ENCODE measurements around the gene ANKRD10.

The ANKRD10 gene

GRCh38 chr13:110890279-110891165 lies 24.3 kb downstream of the ANKRD10 start:
- TF ChIP-seq, protein P1, sequence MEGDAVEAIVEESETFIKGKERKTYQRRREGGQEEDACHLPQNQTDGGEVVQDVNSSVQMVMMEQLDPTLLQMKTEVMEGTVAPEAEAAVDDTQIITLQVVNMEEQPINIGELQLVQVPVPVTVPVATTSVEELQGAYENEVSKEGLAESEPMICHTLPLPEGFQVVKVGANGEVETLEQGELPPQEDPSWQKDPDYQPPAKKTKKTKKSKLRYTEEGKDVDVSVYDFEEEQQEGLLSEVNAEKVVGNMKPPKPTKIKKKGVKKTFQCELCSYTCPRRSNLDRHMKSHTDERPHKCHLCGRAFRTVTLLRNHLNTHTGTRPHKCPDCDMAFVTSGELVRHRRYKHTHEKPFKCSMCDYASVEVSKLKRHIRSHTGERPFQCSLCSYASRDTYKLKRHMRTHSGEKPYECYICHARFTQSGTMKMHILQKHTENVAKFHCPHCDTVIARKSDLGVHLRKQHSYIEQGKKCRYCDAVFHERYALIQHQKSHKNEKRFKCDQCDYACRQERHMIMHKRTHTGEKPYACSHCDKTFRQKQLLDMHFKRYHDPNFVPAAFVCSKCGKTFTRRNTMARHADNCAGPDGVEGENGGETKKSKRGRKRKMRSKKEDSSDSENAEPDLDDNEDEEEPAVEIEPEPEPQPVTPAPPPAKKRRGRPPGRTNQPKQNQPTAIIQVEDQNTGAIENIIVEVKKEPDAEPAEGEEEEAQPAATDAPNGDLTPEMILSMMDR (IDR thresholded peaks at IDR 0.05; ENCODE audit: insufficient read depth, low read depth, low read length, missing control alignments): no peak
- no peak overlapping the region for H3K4me3 ChIP-seq (ENCODE audit: low read depth, low read length)
- DNase-seq (ENCODE audit: low read depth): no peak

GRCh38 chr13:110888390-110888789 lies 26.5 kb downstream of the ANKRD10 start:
- DNase-seq (ENCODE audit: low read depth): no peak
- no peak overlapping the region for H3K4me3 ChIP-seq (ENCODE audit: low read depth, low read length)
- TF ChIP-seq, protein P1 (IDR thresholded peaks at IDR 0.05; ENCODE audit: insufficient read depth, low read depth, low read length, missing control alignments): no peak

- no peak overlapping the region for H3K4me3 ChIP-seq (ENCODE audit: low read depth, low read length)
- DNase-seq (ENCODE audit: low read depth): no peak
- TF ChIP-seq, protein P1 (IDR thresholded peaks at IDR 0.05; ENCODE audit: insufficient read depth, low read depth, low read length, missing control alignments): no peak
Observed at GRCh38 chr13:110887597-110888333, 27.1 kb downstream of the ANKRD10 start.

- TF ChIP-seq, protein P1 (IDR thresholded peaks at IDR 0.05; ENCODE audit: insufficient read depth, low read depth, low read length, missing control alignments): no peak
- no peak for DNase-seq (ENCODE audit: low read depth)
- H3K4me3 ChIP-seq (ENCODE audit: low read depth, low read length): no peak overlapping the region
Observed at GRCh38 chr13:110886870-110887596, 27.8 kb downstream of the ANKRD10 start.

- no peak overlapping the region for H3K4me3 ChIP-seq (ENCODE audit: low read depth, low read length)
- DNase-seq (ENCODE audit: low read depth): no peak
- TF ChIP-seq, protein P1 (IDR thresholded peaks at IDR 0.05; ENCODE audit: insufficient read depth, low read depth, low read length, missing control alignments): no peak
Observed at GRCh38 chr13:110885966-110886869, 28.7 kb downstream of the ANKRD10 start.

DNA sequence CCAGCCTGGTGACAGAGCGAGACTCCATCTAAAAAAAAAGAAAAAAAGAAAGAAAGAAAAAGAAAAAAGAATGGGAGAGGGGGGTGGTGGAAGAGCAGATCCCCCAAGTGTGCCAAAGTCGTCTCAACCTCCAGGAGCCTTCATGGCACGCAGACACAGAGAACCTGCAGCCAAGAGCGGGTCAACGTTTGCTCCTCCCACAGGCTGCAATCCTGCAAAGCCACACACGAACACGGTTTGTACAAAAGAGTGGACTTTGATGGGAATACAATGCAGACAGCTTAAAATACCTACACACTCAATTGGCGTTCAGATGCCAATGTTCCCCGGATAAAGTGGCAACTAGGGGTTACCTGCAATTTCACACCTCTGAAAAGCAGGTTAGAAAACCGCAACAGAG lies 29.4 kb downstream of the ANKRD10 start:
- TF ChIP-seq, protein P1 (IDR thresholded peaks at IDR 0.05; ENCODE audit: insufficient read depth, low read depth, low read length, missing control alignments): no peak

More for the DNA sequence above, 29.4 kb downstream of the ANKRD10 start:
- no peak for DNase-seq (ENCODE audit: low read depth)
- no peak overlapping the region for H3K4me3 ChIP-seq (ENCODE audit: low read depth, low read length)
